HUES48 (cell line): ENCODE results near the gene ANKRD34A.
"Not testable (repeated sequence)": the region's sequence is repeated elsewhere in the genome, so short reads cannot be mapped to it uniquely, and the experiment has no call there.

Source experiments
- H3K27ac ChIP-seq: one replicate; pipeline ENCODE4 v1.7.0; 2013; ENCODE audit warnings: low read depth, low read length, inconsistent platforms
- H3K27me3 ChIP-seq: 2 replicates; pipeline ENCODE4 v1.6.1; 2013; ENCODE audit warnings: mild to moderate bottlenecking, low read length; ENCODE audit not compliant: control insufficient read depth, insufficient read depth
- H3K36me3 ChIP-seq: 2 replicates; pipeline ENCODE4 v1.6.1; 2013; ENCODE audit warnings: low read length; ENCODE audit not compliant: control insufficient read depth, insufficient read depth
- H3K4me1 ChIP-seq: 2 replicates; pipeline ENCODE4 v1.6.1; 2013; ENCODE audit warnings: mild to moderate bottlenecking, low read length; ENCODE audit not compliant: control insufficient read depth, insufficient read depth
- H3K4me3 ChIP-seq: 2 replicates; pipeline ENCODE4 v1.5.1; 2013; ENCODE audit warnings: mild to moderate bottlenecking, low read depth, low read length
- H3K9ac ChIP-seq: 2 replicates; pipeline ENCODE4 v1.6.1; 2013; ENCODE audit warnings: mild to moderate bottlenecking, low read depth, low read length, moderate library complexity
- H3K9me3 ChIP-seq: 2 replicates; pipeline ENCODE4 v1.6.1; 2013; ENCODE audit warnings: low read length; ENCODE audit not compliant: control insufficient read depth, insufficient read depth

Gene ANKRD34A

GRCh38 chr1:145937436-145937835, 26.9 kb downstream of the ANKRD34A start:
- H3K27ac ChIP-seq, result no peak overlapping the region
- no peaks in the 10 kb centered on the region for H3K36me3 ChIP-seq
- H3K9me3 ChIP-seq, result no peaks in the 10 kb centered on the region
- H3K4me3 ChIP-seq, result no peak overlapping the region
- peaks cover 14% of the 10 kb centered on the region for H3K4me1 ChIP-seq
- H3K9ac ChIP-seq, result no peak overlapping the region
- H3K27me3 ChIP-seq, result no peaks in the 10 kb centered on the region

DNA sequence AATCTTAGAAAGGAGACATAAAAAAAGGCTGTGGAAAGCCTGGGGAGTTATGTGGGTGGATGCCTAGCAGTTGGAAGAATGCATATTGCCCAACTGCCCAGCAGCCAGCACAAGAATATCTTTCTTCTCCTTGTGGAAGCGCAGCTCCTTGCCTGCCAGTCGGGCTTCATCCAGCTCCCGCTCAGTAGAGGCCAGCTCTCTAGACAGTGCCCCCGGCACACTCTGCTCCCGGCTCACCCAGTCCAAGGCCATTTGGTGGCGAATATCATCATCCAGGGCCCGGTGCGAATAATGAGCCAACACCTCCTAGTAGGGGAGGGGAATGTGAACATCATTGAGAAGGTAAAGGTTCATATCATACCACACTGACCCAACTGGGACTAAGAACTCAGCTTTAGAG, 28.1 kb downstream of the ANKRD34A start:
- peak overlapping the region; percentile 35 for H3K27ac ChIP-seq
- H3K36me3 ChIP-seq, result no peaks in the 10 kb centered on the region
- H3K9me3 ChIP-seq, result no peaks in the 10 kb centered on the region

GRCh38 chr1:145935708-145936107, 28.7 kb downstream of the ANKRD34A start:
- peaks cover 14% of the 10 kb centered on the region for H3K4me1 ChIP-seq
- no peaks in the 10 kb centered on the region for H3K36me3 ChIP-seq
- no peak overlapping the region for H3K9ac ChIP-seq
- H3K9me3 ChIP-seq, result no peaks in the 10 kb centered on the region
- H3K27ac ChIP-seq, result no peak overlapping the region
- H3K27me3 ChIP-seq, result no peaks in the 10 kb centered on the region
- H3K4me3 ChIP-seq, result no peak overlapping the region

More for the DNA sequence above, 28.1 kb downstream of the ANKRD34A start:
- Histone ChIP-seq H3K27me3 (no peaks in the 10 kb centered on the region), H3K4me1 (peaks cover 14% of the 10 kb centered on the region), H3K9ac (no peak overlapping the region), H3K4me3 (no peak overlapping the region)

GRCh38 chr1:145932522-145933009, 31.8 kb downstream of the ANKRD34A start:
- not testable (repeated sequence) for H3K27me3 ChIP-seq, H3K9me3 ChIP-seq, H3K9ac ChIP-seq, H3K4me3 ChIP-seq, H3K36me3 ChIP-seq
- Histone ChIP-seq H3K4me1 (peaks cover 14% of the 10 kb centered on the region), H3K27ac (peak overlapping the region; percentile 81)

GRCh38 chr1:145927916-145928643, 36.3 kb downstream of the ANKRD34A start:
- Histone ChIP-seq H3K36me3 (peaks cover 25% of the 10 kb centered on the region), H3K27ac (peak overlapping the region; percentile 96), H3K9me3 (no peaks in the 10 kb centered on the region), H3K27me3 (no peaks in the 10 kb centered on the region), H3K4me1 (peaks cover 6% of the 10 kb centered on the region), H3K4me3 (peak overlapping the region; percentile 93), H3K9ac (peak overlapping the region; percentile 90)

GRCh38 chr1:145927063-145927886, 37.1 kb downstream of the ANKRD34A start, which contains the start of gene RBM8A:
RBM8A (minus strand) TSS chr1:145927484; CDS start chr1:145927426, 58 bp downstream.
- H3K4me1 ChIP-seq, result peaks cover 4% of the 10 kb centered on the region
- H3K4me3 ChIP-seq, result peak within 1 kb of the TSS; percentile 93
- H3K9me3 ChIP-seq, result no peaks in the 10 kb centered on the region
- peak within 1 kb of the TSS; percentile 96 for H3K27ac ChIP-seq
- peak within 1 kb of the TSS; percentile 90 for H3K9ac ChIP-seq
- peaks cover 28% of the 10 kb centered on the region for H3K36me3 ChIP-seq
- no peaks in the 10 kb centered on the region for H3K27me3 ChIP-seq

GRCh38 chr1:145926686-145927062, 37.7 kb downstream of the ANKRD34A start:
- Histone ChIP-seq H3K4me1 (peaks cover 4% of the 10 kb centered on the region), H3K9ac (peak overlapping the region; percentile 90), H3K36me3 (peaks cover 30% of the 10 kb centered on the region), H3K9me3 (no peaks in the 10 kb centered on the region), H3K27me3 (no peaks in the 10 kb centered on the region), H3K4me3 (peak overlapping the region; percentile 93), H3K27ac (peak overlapping the region; percentile 96)

DNA sequence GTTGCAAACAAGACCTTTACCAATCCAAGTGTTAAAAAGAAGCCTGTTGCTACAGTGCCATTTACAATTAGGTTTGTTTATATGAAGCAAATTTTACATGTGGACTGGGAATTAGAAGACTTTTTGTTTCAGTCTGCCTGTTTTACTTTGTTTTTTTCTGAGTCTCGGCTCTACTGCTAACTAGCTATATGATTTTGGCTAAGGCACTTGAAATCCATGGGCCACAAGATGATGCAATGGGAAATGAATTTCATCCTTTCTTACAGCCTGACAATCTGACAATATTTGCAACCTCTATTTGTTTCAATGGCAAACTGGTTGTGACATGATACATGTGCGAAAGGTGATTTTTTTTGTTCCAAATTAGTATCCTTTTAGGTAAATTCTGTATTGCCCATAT, 42.1 kb downstream of the ANKRD34A start:
- Histone ChIP-seq H3K27me3 (no peaks in the 10 kb centered on the region; the same call in 1 of the 2 replicates), H3K36me3 (peaks cover 30% of the 10 kb centered on the region), H3K4me3 (no peak overlapping the region), H3K9ac (no peak overlapping the region), H3K27ac (no peak overlapping the region), H3K9me3 (no peaks in the 10 kb centered on the region), H3K4me1 (peaks cover 18% of the 10 kb centered on the region)

DNA sequence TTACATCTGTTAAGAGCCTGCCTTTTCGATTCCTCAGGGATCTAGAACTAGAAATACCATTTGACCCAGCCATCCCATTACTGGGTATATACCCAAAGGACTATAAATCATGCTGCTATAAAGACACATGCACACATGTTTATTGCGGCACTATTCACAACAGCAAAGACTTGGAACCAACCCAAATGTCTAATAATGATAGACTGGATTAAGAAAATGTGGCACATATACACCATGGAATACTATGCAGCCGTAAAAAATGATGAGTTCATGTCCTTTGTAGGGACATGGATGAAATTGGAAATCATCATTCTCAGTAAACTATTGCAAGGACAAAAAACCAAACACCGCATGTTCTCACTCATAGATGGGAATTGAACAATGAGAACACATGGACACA, 44.1 kb downstream of the ANKRD34A start:
- not testable (repeated sequence) for H3K9ac ChIP-seq, H3K27me3 ChIP-seq, H3K9me3 ChIP-seq, H3K4me3 ChIP-seq, H3K27ac ChIP-seq
- H3K36me3 ChIP-seq, result peaks cover 24% of the 10 kb centered on the region
- peaks cover 14% of the 10 kb centered on the region for H3K4me1 ChIP-seq

GRCh38 chr1:145918992-145919939, 45.1 kb downstream of the ANKRD34A start:
- peak overlapping the region; percentile 98 for H3K4me3 ChIP-seq
- peak overlapping the region; percentile 34 for H3K27ac ChIP-seq
- H3K9ac ChIP-seq, result peak overlapping the region; percentile 65; the same call in 1 of the 2 replicates
- peaks cover 22% of the 10 kb centered on the region for H3K36me3 ChIP-seq
- peaks cover 14% of the 10 kb centered on the region for H3K4me1 ChIP-seq
- no peaks in the 10 kb centered on the region for H3K9me3 ChIP-seq
- no peaks in the 10 kb centered on the region; the same call in 1 of the 2 replicates for H3K27me3 ChIP-seq
